Subcutaneous adipose tissue (tissue), 4 donors: ENCODE results near the gene BTBD10. TPM values are rescaled to one million over a fixed set of nuclear protein-coding genes. Genes with fewer than 3 reads are reported as not detected.

Experiments
- CTCF ChIP-seq: fragments of 450-650 bp; IDR thresholded peaks from one replicate; pipeline ENCODE4 v1.5.1; 2016; ENCODE audit warnings: low read depth, mild to moderate bottlenecking, control low read depth, antibody characterized with exemption, moderate library complexity
- total RNA-seq, 4 donors: library from RNA; depleted of rRNA; stranded (reverse); fragments of >200 nt; gene quantifications; one replicate each; pipeline ENCODE4 v1.1.0, GENCODE V29; 2016

Gene BTBD10
- total RNA-seq, 4 donors from 2014 or later, result 21.5 to 28.4 (median 25.6) TPM

GRCh38 chr11:13384908-13385640 lies 77.9 kb downstream of the BTBD10 start:
- TF ChIP-seq CTCF, result no peak

- TF ChIP-seq CTCF, result no peak
These were observed 80.3 kb downstream of the BTBD10 start for GRCh38 chr11:13382751-13383150.

- no peak for TF ChIP-seq CTCF
These were observed 82.3 kb downstream of the BTBD10 start for GRCh38 chr11:13380731-13381130.

- TF ChIP-seq CTCF, result no peak
These were observed 84.7 kb downstream of the BTBD10 start for GRCh38 chr11:13378316-13378715.

GRCh38 chr11:13376838-13377237 lies 86.2 kb downstream of the BTBD10 start:
- no peak for TF ChIP-seq CTCF

DNA sequence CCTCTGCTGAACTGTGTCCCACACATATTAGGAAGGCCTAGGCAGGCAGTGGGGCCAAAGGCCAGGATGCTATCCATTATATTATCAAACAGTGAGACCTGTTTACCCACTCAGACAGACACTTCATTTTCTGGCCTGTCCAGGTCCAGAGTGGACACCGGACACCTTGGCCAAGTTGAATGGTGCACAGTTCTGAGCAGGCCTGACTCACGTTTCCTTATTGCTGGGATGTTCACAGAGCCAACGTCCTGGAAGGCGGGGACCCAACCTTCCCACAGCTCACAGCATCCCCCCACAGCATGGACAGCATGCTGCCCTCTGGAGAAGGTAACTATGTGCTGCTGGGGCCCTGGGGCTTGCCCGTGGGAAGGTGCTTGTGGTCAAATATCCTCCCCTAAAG lies 86.6 kb downstream of the BTBD10 start:
- no peak for TF ChIP-seq CTCF

- no peak for TF ChIP-seq CTCF
These were observed 87.2 kb downstream of the BTBD10 start for GRCh38 chr11:13375798-13376197.
